K562 (cell line): ENCODE data around the gene CEP131. TPM values are rescaled to one million over a fixed set of nuclear protein-coding genes. Genes with fewer than 3 reads are reported as not detected.

Experiments
- ATF7 ChIP-seq: fragments of 450-650 bp; IDR thresholded peaks from 2 replicates; pipeline ENCODE4 v1.7.1; 2014; ENCODE audit warnings: mild to moderate bottlenecking, moderate library complexity
- CBX2 ChIP-seq: fragments of 200-600 bp; sonication (generic); IDR thresholded peaks from one replicate; pipeline ENCODE4 v1.6.1; 2012; ENCODE audit warnings: mild to moderate bottlenecking, low read length, inconsistent platforms; ENCODE audit not compliant: insufficient read depth, poor library complexity, severe bottlenecking
- CBX3 ChIP-seq, 2 experiments: IDR thresholded peaks; 1 replicate in 1 of 2; 2 replicates in 1 of 2; pipeline ENCODE4 v1.6.1; 2012; ENCODE audit warnings: inconsistent platforms in 2 of 2, low read length in 2 of 2, borderline replicate concordance in 1 of 2, control low read depth in 1 of 2
- CEBPB ChIP-seq: fragments of 450-650 bp; IDR thresholded peaks from 2 replicates; pipeline ENCODE4 v1.6.1; 2016; ENCODE audit warnings: missing genetic modification characterization, missing compliant biosample characterization
- CEBPG ChIP-seq, 3 experiments: fragments of 200-800 bp in 1 of 3; sonication (Bioruptor generic) in 1 of 3; sonication (generic) in 1 of 3; formaldehyde crosslinking in 1 of 3; IDR thresholded peaks in 2 of 3; conservative IDR thresholded peaks in 1 of 3; 2 replicates each; pipeline versions ENCODE4 v1.6.1 to v1.8.0; 2016 to 2022; ENCODE audit warnings: missing compliant biosample characterization in 2 of 3, missing genetic modification characterization in 2 of 3, mild to moderate bottlenecking in 1 of 3, missing genetic modification reagents in 1 of 3
- EP400 ChIP-seq: fragments of 450-650 bp; IDR thresholded peaks from 2 replicates; pipeline ENCODE4 v1.6.1; 2017; ENCODE audit warnings: antibody characterized with exemption, mild to moderate bottlenecking, moderate library complexity
- FOXJ2 ChIP-seq: fragments of 200-800 bp; sonication (Bioruptor generic); IDR thresholded peaks from 2 replicates; pipeline ENCODE4 v1.6.1; 2016; ENCODE audit warnings: missing genetic modification characterization, missing compliant biosample characterization
- HOXB6 ChIP-seq: fragments of 250-450 bp; sonication (Bioruptor Pico); IDR thresholded peaks from 2 replicates; pipeline ENCODE4 v1.5.1; 2022; ENCODE audit warnings: mild to moderate bottlenecking, borderline replicate concordance
- KDM1A ChIP-seq, 2 experiments: fragments of 450-650 bp; IDR thresholded peaks; 2 replicates each; pipeline ENCODE4 v1.6.1; 2016; ENCODE audit warnings: mild to moderate bottlenecking in 2 of 2
- KLF1 ChIP-seq: fragments of 450-650 bp; IDR thresholded peaks from 2 replicates; pipeline ENCODE4 v1.6.1; 2016; ENCODE audit warnings: missing genetic modification characterization, missing compliant biosample characterization
- MIER1 ChIP-seq: fragments of 450-650 bp; IDR thresholded peaks from 2 replicates; pipeline ENCODE4 v1.6.1; 2016; ENCODE audit warnings: antibody characterized with exemption, mild to moderate bottlenecking, low read depth
- MXI1 ChIP-seq: IDR thresholded peaks from 2 replicates; pipeline ENCODE4 v1.6.1; 2011; ENCODE audit warnings: low read depth, mild to moderate bottlenecking, improper control_type of control experiment, low read length
- NR1H2 ChIP-seq: sonication (generic); formaldehyde crosslinking; IDR thresholded peaks from 2 replicates; pipeline ENCODE4 v1.4.0; 2020; ENCODE audit warnings: mild to moderate bottlenecking, missing genetic modification reagents
- PPARD ChIP-seq: fragments of 250-450 bp; sonication (Bioruptor Pico); IDR thresholded peaks from 2 replicates; pipeline ENCODE4 v1.8.0; 2022; ENCODE audit warnings: inconsistent platforms, mild to moderate bottlenecking, moderate library complexity
- ZNF232 ChIP-seq: sonication (generic); formaldehyde crosslinking; IDR thresholded peaks from 2 replicates; pipeline ENCODE4 v1.8.0; 2022; ENCODE audit warnings: mild to moderate bottlenecking, missing genetic modification reagents
- ZNF239 ChIP-seq: fragments of 250-450 bp; sonication (Bioruptor Pico); IDR thresholded peaks from 2 replicates; pipeline ENCODE4 v1.4.0; 2020; ENCODE audit warnings: mild to moderate bottlenecking
- ZNF24 ChIP-seq: fragments of 450-650 bp; IDR thresholded peaks from 2 replicates; pipeline ENCODE4 v1.6.1; 2016
- polyA plus RNA-seq, 8 experiments: library from polyadenylated mRNA; depleted of rRNA in 4 of 8; stranded (reverse) in 5 of 8; unstranded in 3 of 8; fragments of >200 nt; fragmentation: Nextera tagmentation in 2 of 8; fragmentation: Illumina TruSeq in 1 of 8; extraction: Ambion mirVana in 2 of 8; extraction: Trizol in 1 of 8; gene quantifications; 2 replicates each; pipeline versions ENCODE4 v1.2.1 to v1.2.3, GENCODE V29; 2011 to 2014; ENCODE audit warnings: inconsistent platforms in 1 of 8, missing spikeins in 1 of 8
- total RNA-seq, 7 experiments: library from RNA; depleted of rRNA in 6 of 7; stranded (reverse); fragments of >200 nt in 6 of 7; fragmentation: Illumina TruSeq in 2 of 7; extraction: Trizol in 2 of 7; gene quantifications; 2 replicates each; pipeline versions ENCODE4 v1.2.1 to v1.2.3, GENCODE V29; 2011 to 2021; ENCODE audit warnings: low replicate concordance in 1 of 7
- TF ChIP-seq, protein P1 (sequence below): IDR thresholded peaks from 2 replicates; pipeline ENCODE4 v1.6.1; 2011; ENCODE audit warnings: borderline replicate concordance, low read depth, mild to moderate bottlenecking, moderate library complexity, low read length; ENCODE audit not compliant: insufficient read depth, poor library complexity, severe bottlenecking
- TF ChIP-seq, protein P2 (sequence below), 2 experiments: fragments of 250-450 bp in 1 of 2; fragments of 450-650 bp in 1 of 2; sonication (Bioruptor Pico) in 1 of 2; IDR thresholded peaks; 2 replicates each; pipeline versions ENCODE4 v1.6.1 to v1.8.0; 2016 to 2021; ENCODE audit warnings: mild to moderate bottlenecking in 2 of 2, moderate library complexity in 2 of 2, missing compliant biosample characterization in 1 of 2, missing genetic modification characterization in 1 of 2
- TF ChIP-seq, protein P3 (sequence below): sonication (generic); formaldehyde crosslinking; IDR thresholded peaks from 2 replicates; pipeline ENCODE4 v1.8.0; 2022; ENCODE audit warnings: missing genetic modification reagents, mild to moderate bottlenecking, moderate library complexity, borderline replicate concordance

Gene CEP131
- total and polyA plus RNA-seq, 9 of the 15 experiments (the other 6 are each of a cell fraction or from before 2014, with no cell fraction given) = 0.24 to 21.2 (median 2.3) TPM

DNA sequence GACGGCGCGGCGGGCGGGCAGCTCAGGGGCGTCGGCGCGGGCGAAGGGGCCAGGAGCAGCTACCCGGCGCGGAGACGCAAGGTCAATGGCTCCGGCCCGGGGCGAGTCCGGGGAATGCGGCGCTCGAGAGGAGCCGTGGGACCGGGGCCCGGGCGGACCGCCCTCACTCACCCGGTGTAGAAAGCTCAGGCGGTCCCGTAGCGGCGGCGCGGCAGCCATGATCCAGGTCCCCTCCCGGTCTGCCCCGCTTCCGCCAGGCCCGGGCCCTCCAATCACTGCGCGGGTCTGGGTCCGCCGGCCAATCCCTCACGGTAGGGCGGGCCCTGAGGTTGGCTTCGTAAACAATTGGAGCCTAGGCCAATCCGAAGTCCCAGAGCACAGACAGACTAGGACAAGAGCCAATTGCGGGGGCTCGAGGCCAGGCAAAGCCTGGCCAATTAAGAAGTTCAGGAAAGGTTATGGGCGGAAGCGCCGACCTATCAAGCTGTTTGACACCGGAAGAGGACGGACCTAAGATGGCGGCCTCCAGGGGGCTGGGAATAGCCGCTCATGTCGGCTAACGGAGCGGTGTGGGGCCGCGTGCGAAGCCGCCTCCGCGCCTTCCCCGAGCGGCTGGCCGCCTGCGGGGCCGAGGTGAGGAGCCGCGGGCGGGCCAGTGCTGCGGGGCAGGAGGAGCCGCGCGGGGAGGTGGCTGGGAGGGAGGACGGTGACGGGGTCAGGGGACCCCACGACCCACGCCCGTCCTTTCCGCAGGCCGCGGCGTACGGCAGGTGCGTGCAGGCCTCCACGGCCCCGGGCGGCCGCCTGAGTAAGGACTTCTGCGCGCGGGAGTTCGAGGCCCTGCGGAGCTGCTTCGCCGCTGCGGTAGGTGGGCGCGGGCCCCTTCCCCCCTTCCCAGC lies 16.3 kb upstream of the CEP131 start, which contains the start of the genes NDUFAF8 and TEPSIN (continued):
- TF ChIP-seq, protein P1, sequence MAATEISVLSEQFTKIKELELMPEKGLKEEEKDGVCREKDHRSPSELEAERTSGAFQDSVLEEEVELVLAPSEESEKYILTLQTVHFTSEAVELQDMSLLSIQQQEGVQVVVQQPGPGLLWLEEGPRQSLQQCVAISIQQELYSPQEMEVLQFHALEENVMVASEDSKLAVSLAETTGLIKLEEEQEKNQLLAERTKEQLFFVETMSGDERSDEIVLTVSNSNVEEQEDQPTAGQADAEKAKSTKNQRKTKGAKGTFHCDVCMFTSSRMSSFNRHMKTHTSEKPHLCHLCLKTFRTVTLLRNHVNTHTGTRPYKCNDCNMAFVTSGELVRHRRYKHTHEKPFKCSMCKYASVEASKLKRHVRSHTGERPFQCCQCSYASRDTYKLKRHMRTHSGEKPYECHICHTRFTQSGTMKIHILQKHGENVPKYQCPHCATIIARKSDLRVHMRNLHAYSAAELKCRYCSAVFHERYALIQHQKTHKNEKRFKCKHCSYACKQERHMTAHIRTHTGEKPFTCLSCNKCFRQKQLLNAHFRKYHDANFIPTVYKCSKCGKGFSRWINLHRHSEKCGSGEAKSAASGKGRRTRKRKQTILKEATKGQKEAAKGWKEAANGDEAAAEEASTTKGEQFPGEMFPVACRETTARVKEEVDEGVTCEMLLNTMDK = no peak
- TF ChIP-seq KDM1A (IDR thresholded peaks at IDR 0.05) (no peak), MXI1 (peak; percentile 18; the same call in 1 of the 2 replicates), MIER1 (no peak), ZNF232 (CRISPR knock-in tag) (no peak), EP400 (peak; percentile 76), KLF1 (tag) (no peak), ZNF24 (no peak), ZNF239 (CRISPR knock-in tag) (no peak), CEBPB (no peak), CBX2 (no peak), CBX3 (IDR thresholded peaks at IDR 0.05; ENCODE audit: borderline replicate concordance in 1 of 2, low read length in 2 of 2) (no peak), FOXJ2 (tag) (peak; percentile 36; the same call in 1 of the 2 replicates), CEBPG (CRISPR knock-in tag; IDR thresholded peaks at IDR 0.05) (no peak), CEBPG (tag; conservative IDR thresholded peaks at IDR 0.05 in 1 of 2, IDR thresholded peaks at IDR 0.05 in 1 of 2) (no peak), PPARD (CRISPR knock-in tag) (no peak), NR1H2 (CRISPR knock-in tag) (no peak), ATF7 (peak; percentile 87), HOXB6 (CRISPR knock-in tag) (no peak)
- TF ChIP-seq, protein P2, sequence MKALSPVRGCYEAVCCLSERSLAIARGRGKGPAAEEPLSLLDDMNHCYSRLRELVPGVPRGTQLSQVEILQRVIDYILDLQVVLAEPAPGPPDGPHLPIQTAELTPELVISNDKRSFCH (CRISPR knock-in tag; IDR thresholded peaks at IDR 0.05) = no peak
- TF ChIP-seq, protein P2 (tag; IDR thresholded peaks at IDR 0.05) = no peak
- TF ChIP-seq, protein P3, sequence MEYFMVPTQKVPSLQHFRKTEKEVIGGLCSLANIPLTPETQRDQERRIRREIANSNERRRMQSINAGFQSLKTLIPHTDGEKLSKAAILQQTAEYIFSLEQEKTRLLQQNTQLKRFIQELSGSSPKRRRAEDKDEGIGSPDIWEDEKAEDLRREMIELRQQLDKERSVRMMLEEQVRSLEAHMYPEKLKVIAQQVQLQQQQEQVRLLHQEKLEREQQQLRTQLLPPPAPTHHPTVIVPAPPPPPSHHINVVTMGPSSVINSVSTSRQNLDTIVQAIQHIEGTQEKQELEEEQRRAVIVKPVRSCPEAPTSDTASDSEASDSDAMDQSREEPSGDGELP = peak; percentile 54; the same call in 1 of the 2 replicates
